PFSK-1 (cell line): ENCODE measurements around the gene DLL1.

Experiments
- POLR2AphosphoS5 ChIP-seq: IDR thresholded peaks from 2 replicates; pipeline ENCODE4 v1.6.1; 2012; ENCODE audit warnings: low read depth, mild to moderate bottlenecking, control low read depth, low read length, moderate library complexity
- TF ChIP-seq, protein P1 (sequence below), 2 experiments: IDR thresholded peaks; 2 replicates each; pipeline versions ENCODE4 v1.6.1 to v1.8.0; 2011 to 2012; ENCODE audit warnings: low read depth in 2 of 2, low read length in 2 of 2, control low read depth in 1 of 2, inconsistent platforms in 1 of 2, mild to moderate bottlenecking in 1 of 2, moderate library complexity in 1 of 2; ENCODE audit not compliant: insufficient read depth in 1 of 2

- TF ChIP-seq POLR2AphosphoS5 = no peak
- TF ChIP-seq, protein P1, sequence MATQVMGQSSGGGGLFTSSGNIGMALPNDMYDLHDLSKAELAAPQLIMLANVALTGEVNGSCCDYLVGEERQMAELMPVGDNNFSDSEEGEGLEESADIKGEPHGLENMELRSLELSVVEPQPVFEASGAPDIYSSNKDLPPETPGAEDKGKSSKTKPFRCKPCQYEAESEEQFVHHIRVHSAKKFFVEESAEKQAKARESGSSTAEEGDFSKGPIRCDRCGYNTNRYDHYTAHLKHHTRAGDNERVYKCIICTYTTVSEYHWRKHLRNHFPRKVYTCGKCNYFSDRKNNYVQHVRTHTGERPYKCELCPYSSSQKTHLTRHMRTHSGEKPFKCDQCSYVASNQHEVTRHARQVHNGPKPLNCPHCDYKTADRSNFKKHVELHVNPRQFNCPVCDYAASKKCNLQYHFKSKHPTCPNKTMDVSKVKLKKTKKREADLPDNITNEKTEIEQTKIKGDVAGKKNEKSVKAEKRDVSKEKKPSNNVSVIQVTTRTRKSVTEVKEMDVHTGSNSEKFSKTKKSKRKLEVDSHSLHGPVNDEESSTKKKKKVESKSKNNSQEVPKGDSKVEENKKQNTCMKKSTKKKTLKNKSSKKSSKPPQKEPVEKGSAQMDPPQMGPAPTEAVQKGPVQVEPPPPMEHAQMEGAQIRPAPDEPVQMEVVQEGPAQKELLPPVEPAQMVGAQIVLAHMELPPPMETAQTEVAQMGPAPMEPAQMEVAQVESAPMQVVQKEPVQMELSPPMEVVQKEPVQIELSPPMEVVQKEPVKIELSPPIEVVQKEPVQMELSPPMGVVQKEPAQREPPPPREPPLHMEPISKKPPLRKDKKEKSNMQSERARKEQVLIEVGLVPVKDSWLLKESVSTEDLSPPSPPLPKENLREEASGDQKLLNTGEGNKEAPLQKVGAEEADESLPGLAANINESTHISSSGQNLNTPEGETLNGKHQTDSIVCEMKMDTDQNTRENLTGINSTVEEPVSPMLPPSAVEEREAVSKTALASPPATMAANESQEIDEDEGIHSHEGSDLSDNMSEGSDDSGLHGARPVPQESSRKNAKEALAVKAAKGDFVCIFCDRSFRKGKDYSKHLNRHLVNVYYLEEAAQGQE (IDR thresholded peaks at IDR 0.05; ENCODE audit: insufficient read depth in 1 of 2, low read depth in 2 of 2, low read length in 2 of 2) = no peak
These were observed 56.5 kb downstream of the DLL1 start for GRCh38 chr6:170234419-170234818.
